PC-3 (cell line): ENCODE data around the gene ARID5B. TPM values are rescaled to one million over a fixed set of nuclear protein-coding genes. Genes with fewer than 3 reads are reported as not detected.
A peak's percentile ranks its signal among the peaks of the same experiment; 100 is the strongest.

Source experiments
- ATAC-seq: fragments of 200-7000 bp; cut with Tn5 transposase; 2 replicates; pipeline ENCODE4 v1.9.1; 2020; ENCODE audit warnings: mild to moderate bottlenecking, moderate library complexity
- BruUV-seq: library from RNA; stranded (reverse); fragments of 400-500 nt; replicated peaks from 2 replicates; lab custom pipeline; 2021; lab: Mats Ljungman, UMichigan
- CTCF ChIA-PET: fragments of 300-600 bp; sonication (Branson Sonifier 250); formaldehyde crosslinking; loops from one replicate; lab custom pipeline; 2022; ENCODE audit warnings: antibody characterized with exemption; lab: Charles Lee
- POLR2A ChIA-PET: fragments of 300-600 bp; sonication (Branson Sonifier 250); formaldehyde crosslinking; loops from one replicate; lab custom pipeline; 2022; ENCODE audit warnings: antibody characterized with exemption; ENCODE audit not compliant: unreplicated experiment; lab: Charles Lee
- DNase-seq: peaks from one replicate; pipeline ENCODE4 v3.0.0-alpha.2; 2015
- H2AFZ ChIP-seq: fragments of 300-600 bp; sonication (generic); 2 replicates; pipeline ENCODE4 v1.6.0; 2016; ENCODE audit warnings: antibody characterized with exemption, low read length
- H3F3A ChIP-seq: fragments of 300-600 bp; sonication (generic); one replicate; pipeline ENCODE4 v1.6.0; 2017; ENCODE audit warnings: antibody characterized with exemption, low read length, control low read depth, mild to moderate bottlenecking; ENCODE audit not compliant: unreplicated experiment
- H3K27ac ChIP-seq: fragments of 300-600 bp; sonication (generic); 2 replicates; pipeline ENCODE4 v1.5.1; 2016; ENCODE audit warnings: mild to moderate bottlenecking, low read length
- H3K27me3 ChIP-seq: fragments of 300-600 bp; sonication (generic); 2 replicates; pipeline ENCODE4 v1.6.1; 2016; ENCODE audit warnings: low read length, mixed read lengths
- H3K36me3 ChIP-seq: fragments of 300-600 bp; sonication (generic); 2 replicates; pipeline ENCODE4 v1.6.1; 2016; ENCODE audit warnings: low read depth, mixed run types, low read length, mixed read lengths
- H3K4me1 ChIP-seq: fragments of 300-600 bp; sonication (generic); 2 replicates; pipeline ENCODE4 v1.5.1; 2016; ENCODE audit warnings: low read length; ENCODE audit not compliant: insufficient read depth
- H3K4me2 ChIP-seq: fragments of 300-600 bp; sonication (generic); 2 replicates; pipeline ENCODE4 v1.6.0; 2016; ENCODE audit warnings: low read length
- H3K4me3 ChIP-seq: fragments of 300-600 bp; sonication (generic); 2 replicates; pipeline ENCODE4 v1.5.1; 2016; ENCODE audit warnings: mild to moderate bottlenecking, low read length, mixed read lengths
- H3K79me2 ChIP-seq: fragments of 300-600 bp; sonication (generic); 2 replicates; pipeline ENCODE4 v1.6.1; 2017; ENCODE audit warnings: low read length, mixed read lengths
- H3K9ac ChIP-seq: fragments of 300-600 bp; sonication (generic); 2 replicates; pipeline ENCODE4 v1.6.0; 2016; ENCODE audit warnings: mild to moderate bottlenecking, low read length
- H3K9me2 ChIP-seq: fragments of 300-600 bp; sonication (generic); replicated peaks from 2 replicates; pipeline ENCODE4 v1.6.1; 2016; ENCODE audit warnings: mixed run types, low read length, mixed read lengths
- H3K9me3 ChIP-seq: fragments of 300-600 bp; sonication (generic); 2 replicates; pipeline ENCODE4 v1.6.1; 2016; ENCODE audit warnings: low read length, mixed read lengths
- H4K20me1 ChIP-seq: fragments of 300-600 bp; sonication (generic); 2 replicates; pipeline ENCODE4 v1.6.1; 2016; ENCODE audit warnings: low read length, mixed read lengths
- EZH2 ChIP-seq: fragments of 300-600 bp; sonication (generic); IDR thresholded peaks from one replicate; pipeline ENCODE4 v1.6.1; 2017; ENCODE audit warnings: antibody characterized with exemption, mild to moderate bottlenecking, low read length; ENCODE audit not compliant: unreplicated experiment
- EZH2phosphoT487 ChIP-seq: fragments of 300-600 bp; sonication (generic); IDR thresholded peaks from 2 replicates; pipeline ENCODE4 v1.6.1; 2018; ENCODE audit warnings: mild to moderate bottlenecking, antibody characterized with exemption, low read length, borderline replicate concordance
- intact Hi-C: fragments of 100-400 bp; cut with micrococcal nuclease; formaldehyde crosslinking; loops from 2 replicates; pipeline ENCODE4 v1.9.0; 2023
- total RNA-seq: library from RNA; depleted of rRNA; stranded (reverse); fragments of >200 nt; gene quantifications from 2 replicates; pipeline ENCODE4 v1.2.3, GENCODE V29; 2014
- TF ChIP-seq, protein P1 (sequence below): fragments of 300-600 bp; sonication (generic); conservative IDR thresholded peaks from 2 replicates; pipeline ENCODE4 v1.5.1; 2017; ENCODE audit warnings: antibody characterized with exemption, low read depth, mild to moderate bottlenecking, low read length

ARID5B gene
- total RNA-seq, 1 experiment from 2014 or later: 26.4 TPM

DNA sequence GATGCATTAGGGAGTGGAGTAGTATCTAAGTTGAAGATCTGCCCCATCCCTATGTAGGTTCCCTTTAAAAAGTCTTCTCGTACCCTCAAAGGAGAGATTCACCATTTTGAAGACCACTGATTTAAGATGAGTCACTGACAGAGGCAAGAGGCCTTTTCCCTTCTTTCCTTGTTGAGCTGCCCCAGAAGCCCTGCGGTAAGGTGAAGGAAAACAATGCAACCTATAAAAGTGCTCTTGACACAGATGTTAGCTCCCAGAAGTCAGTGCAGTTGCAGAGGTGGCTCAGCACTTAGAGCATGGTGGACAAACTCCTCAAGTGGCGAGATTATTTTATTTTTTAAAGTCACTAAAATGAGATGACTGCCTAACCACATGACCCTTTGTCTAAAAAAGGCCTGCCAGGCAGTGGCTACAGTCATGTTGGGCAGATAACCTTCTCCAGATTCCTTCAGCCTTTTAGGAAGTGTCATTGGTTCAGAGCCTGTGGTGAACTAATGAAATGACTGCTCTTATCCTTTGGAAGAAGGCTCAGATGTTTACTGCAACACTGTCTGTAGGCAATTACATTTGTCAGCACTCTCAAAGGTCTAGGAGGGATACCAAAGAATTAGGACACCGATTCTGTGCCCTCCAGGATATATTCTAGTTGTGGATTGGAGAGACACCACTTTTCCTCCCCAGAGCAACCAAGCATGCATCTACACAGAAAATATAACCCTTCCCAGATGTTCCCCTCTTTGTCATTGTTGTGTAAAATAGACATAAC lies 88.7 kb downstream of the ARID5B start:
- no peaks in the 10 kb centered on the region for H3K4me1 ChIP-seq
- H3K4me3 ChIP-seq: no peak overlapping the region
- ATAC-seq (peak; percentile 11), DNase-seq (no peak)
- no peaks in the 10 kb centered on the region for H4K20me1 ChIP-seq
- H2AFZ ChIP-seq: no peak overlapping the region
- H3K9me3 ChIP-seq: no peaks in the 10 kb centered on the region
- no peak overlapping the region for H3K9ac ChIP-seq
- H3K36me3 ChIP-seq: no peaks in the 10 kb centered on the region
- POLR2A ChIA-PET: no interaction called here
- no peak overlapping the region for H3K27ac ChIP-seq
- H3K27me3 ChIP-seq: no peaks in the 10 kb centered on the region
- CTCF ChIA-PET: no interaction called here
- TF ChIP-seq EZH2phosphoT487 (no peak), EZH2 (no peak)
- TF ChIP-seq, protein P1, sequence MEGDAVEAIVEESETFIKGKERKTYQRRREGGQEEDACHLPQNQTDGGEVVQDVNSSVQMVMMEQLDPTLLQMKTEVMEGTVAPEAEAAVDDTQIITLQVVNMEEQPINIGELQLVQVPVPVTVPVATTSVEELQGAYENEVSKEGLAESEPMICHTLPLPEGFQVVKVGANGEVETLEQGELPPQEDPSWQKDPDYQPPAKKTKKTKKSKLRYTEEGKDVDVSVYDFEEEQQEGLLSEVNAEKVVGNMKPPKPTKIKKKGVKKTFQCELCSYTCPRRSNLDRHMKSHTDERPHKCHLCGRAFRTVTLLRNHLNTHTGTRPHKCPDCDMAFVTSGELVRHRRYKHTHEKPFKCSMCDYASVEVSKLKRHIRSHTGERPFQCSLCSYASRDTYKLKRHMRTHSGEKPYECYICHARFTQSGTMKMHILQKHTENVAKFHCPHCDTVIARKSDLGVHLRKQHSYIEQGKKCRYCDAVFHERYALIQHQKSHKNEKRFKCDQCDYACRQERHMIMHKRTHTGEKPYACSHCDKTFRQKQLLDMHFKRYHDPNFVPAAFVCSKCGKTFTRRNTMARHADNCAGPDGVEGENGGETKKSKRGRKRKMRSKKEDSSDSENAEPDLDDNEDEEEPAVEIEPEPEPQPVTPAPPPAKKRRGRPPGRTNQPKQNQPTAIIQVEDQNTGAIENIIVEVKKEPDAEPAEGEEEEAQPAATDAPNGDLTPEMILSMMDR: no peak
- H3K4me2 ChIP-seq: no peak overlapping the region
- no peaks in the 10 kb centered on the region for H3K79me2 ChIP-seq
- H3K9me2 ChIP-seq: no peaks in the 10 kb centered on the region
- intact Hi-C loops: no loop called here
- no TSS peak for BruUV-seq
- no peaks in the 10 kb centered on the region for H3F3A ChIP-seq

DNA sequence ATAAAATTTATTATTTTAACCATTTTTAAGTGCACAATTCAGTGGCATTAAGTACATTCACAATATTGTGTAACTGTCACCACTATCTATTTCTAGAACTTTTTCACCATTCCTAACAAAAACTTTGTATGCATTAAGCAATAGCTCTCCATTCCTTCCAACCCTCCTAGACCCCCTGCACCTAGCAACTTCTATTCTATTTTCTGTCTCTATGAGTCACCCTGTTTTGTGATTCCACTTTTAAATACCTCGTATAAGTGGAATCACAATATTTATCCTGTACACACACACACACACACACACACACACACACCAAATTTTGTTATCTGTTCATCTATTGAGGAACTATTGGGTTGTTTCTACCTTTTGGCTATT lies 89.2 kb downstream of the ARID5B start:
- TF ChIP-seq, protein P1: no peak
- no peak for TF ChIP-seq EZH2phosphoT487
- TF ChIP-seq EZH2: no peak
- H3K4me1 ChIP-seq: no peaks in the 10 kb centered on the region
- no peaks in the 10 kb centered on the region for H3K9me2 ChIP-seq
- H3K79me2 ChIP-seq: no peaks in the 10 kb centered on the region
- no peaks in the 10 kb centered on the region for H3K9me3 ChIP-seq
- intact Hi-C loops: no loop called here
- H2AFZ ChIP-seq: no peak overlapping the region
- H3K4me2 ChIP-seq: no peak overlapping the region
- H3F3A ChIP-seq: no peaks in the 10 kb centered on the region
- no peaks in the 10 kb centered on the region for H3K36me3 ChIP-seq
- POLR2A ChIA-PET: no interaction called here
- ATAC-seq (peak; percentile 25), DNase-seq (no peak)
- H3K4me3 ChIP-seq: no peak overlapping the region
- CTCF ChIA-PET: no interaction called here
- no peaks in the 10 kb centered on the region for H3K27me3 ChIP-seq
- no peak overlapping the region for H3K9ac ChIP-seq
- H3K27ac ChIP-seq: no peak overlapping the region
- no peaks in the 10 kb centered on the region for H4K20me1 ChIP-seq
- no TSS peak for BruUV-seq

DNA sequence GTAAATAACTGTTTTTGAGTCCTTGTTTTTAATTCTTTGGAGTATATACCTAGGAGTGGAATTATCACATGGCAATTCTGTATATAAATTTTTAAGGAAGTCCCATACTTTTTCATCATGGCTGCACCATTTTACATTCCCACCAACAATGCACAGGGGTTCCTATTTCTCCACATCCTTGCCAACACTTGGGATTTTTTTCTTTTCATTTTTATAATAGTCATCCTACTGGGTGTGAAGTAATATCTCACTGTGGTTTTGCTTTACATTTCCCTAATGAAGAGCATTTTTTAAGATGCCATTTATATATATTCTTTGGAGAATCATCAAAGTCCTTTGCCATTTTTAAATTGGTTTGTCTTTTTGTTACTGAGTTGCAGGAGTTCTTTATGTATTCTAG lies 89.7 kb downstream of the ARID5B start:
- no peak overlapping the region for H3K27ac ChIP-seq
- H3K36me3 ChIP-seq: no peaks in the 10 kb centered on the region
- H3K9me2 ChIP-seq: no peaks in the 10 kb centered on the region
- H3K4me3 ChIP-seq: no peak overlapping the region
- no peak for ATAC-seq
- H3F3A ChIP-seq: no peaks in the 10 kb centered on the region
- H3K4me1 ChIP-seq: no peaks in the 10 kb centered on the region
- no peaks in the 10 kb centered on the region for H3K27me3 ChIP-seq
- ChIA-PET POLR2A (no interaction called here), CTCF (no interaction called here)
- DNase-seq: no peak
- H4K20me1 ChIP-seq: no peaks in the 10 kb centered on the region
- intact Hi-C loops: no loop called here
- TF ChIP-seq EZH2 (no peak), EZH2phosphoT487 (no peak)
- TF ChIP-seq, protein P1: no peak
- H3K9ac ChIP-seq: no peak overlapping the region
- no peak overlapping the region for H2AFZ ChIP-seq
- no peaks in the 10 kb centered on the region for H3K79me2 ChIP-seq
- H3K9me3 ChIP-seq: no peaks in the 10 kb centered on the region
- BruUV-seq: no TSS peak
- no peak overlapping the region for H3K4me2 ChIP-seq
